Activated T-cell treated with anti-CD3 and anti-CD28 coated beads, Interleukin-2, amount 50 U/mL, for 4 hours (primary cell): ENCODE data around the gene SLC4A2. TPM values are rescaled to one million over a fixed set of nuclear protein-coding genes. Genes with fewer than 3 reads are reported as not detected.

Source experiments
- ATAC-seq, 2 donors: fragments of 200-7000 bp; cut with Tn5 transposase; one replicate each; pipeline ENCODE4 v1.10.0; 2021
- DNase-seq: peaks from one replicate; pipeline ENCODE4 v3.0.0-alpha.2; 2020
- H3K27me3 Mint-ChIP-seq: one replicate; pipeline ENCODE4 v1.8.0; 2021; ENCODE audit warnings: low read depth, mixed read lengths
- H3K36me3 Mint-ChIP-seq: one replicate; pipeline ENCODE4 v1.8.0; 2022; ENCODE audit warnings: mixed read lengths; ENCODE audit not compliant: insufficient read depth
- H3K4me1 Mint-ChIP-seq: one replicate; pipeline ENCODE4 v1.8.0; 2021; ENCODE audit warnings: low read depth, mixed read lengths
- H3K4me3 Mint-ChIP-seq: one replicate; pipeline ENCODE4 v1.8.0; 2021; ENCODE audit warnings: mild to moderate bottlenecking, moderate library complexity, mixed read lengths
- H3K9me3 Mint-ChIP-seq: one replicate; pipeline ENCODE4 v1.8.0; 2021; ENCODE audit warnings: mixed read lengths
- total RNA-seq, 3 donors: library from RNA; stranded (reverse); gene quantifications; one replicate each; pipeline ENCODE4 v1.2.1, GENCODE V29; 2021

Gene SLC4A2
- total RNA-seq, 3 donors from 2014 or later: 107 to 125 (median 111) TPM

- Mint-ChIP-seq H3K9me3 (no peaks in the 10 kb centered on the region), H3K4me3 (no peak overlapping the region), H3K27me3 (no peaks in the 10 kb centered on the region), H3K36me3 (no peaks in the 10 kb centered on the region), H3K4me1 (no peaks in the 10 kb centered on the region)
- ATAC-seq (no peak), DNase-seq (no peak)
Measured at GRCh38 chr7:151104411-151105235, 45.2 kb downstream of the SLC4A2 start.

GRCh38 chr7:151107882-151108281 lies 48.5 kb downstream of the SLC4A2 start:
- no peak for DNase-seq
- Mint-ChIP-seq H3K4me3 (no peak overlapping the region), H3K36me3 (no peaks in the 10 kb centered on the region), H3K27me3 (peaks cover 2% of the 10 kb centered on the region), H3K4me1 (no peaks in the 10 kb centered on the region), H3K9me3 (no peaks in the 10 kb centered on the region)
- ATAC-seq: no peak

GRCh38 chr7:151109094-151110048 lies 50.0 kb downstream of the SLC4A2 start:
- ATAC-seq: no peak
- no peak for DNase-seq
- Mint-ChIP-seq H3K27me3 (peaks cover 9% of the 10 kb centered on the region), H3K36me3 (no peaks in the 10 kb centered on the region), H3K4me1 (no peaks in the 10 kb centered on the region), H3K9me3 (no peaks in the 10 kb centered on the region), H3K4me3 (no peak overlapping the region)

GRCh38 chr7:151110236-151110940 lies 51.0 kb downstream of the SLC4A2 start:
- ATAC-seq: no peak

GRCh38 chr7:151110941-151111645 lies 51.7 kb downstream of the SLC4A2 start:
- H3K4me1 Mint-ChIP-seq: peaks cover 4% of the 10 kb centered on the region
- no peaks in the 10 kb centered on the region for H3K9me3 Mint-ChIP-seq
- H3K36me3 Mint-ChIP-seq: no peaks in the 10 kb centered on the region
- peak; percentile 75 for ATAC-seq
- no peak overlapping the region for H3K4me3 Mint-ChIP-seq
- H3K27me3 Mint-ChIP-seq: peaks cover 12% of the 10 kb centered on the region
- DNase-seq: peak; percentile 72

More at GRCh38 chr7:151110236-151110940, 51.0 kb downstream of the SLC4A2 start:
- Mint-ChIP-seq H3K36me3 (no peaks in the 10 kb centered on the region), H3K27me3 (peaks cover 9% of the 10 kb centered on the region), H3K4me1 (no peaks in the 10 kb centered on the region), H3K4me3 (no peak overlapping the region), H3K9me3 (no peaks in the 10 kb centered on the region)
- no peak for DNase-seq

GRCh38 chr7:151113344-151114150 lies 54.2 kb downstream of the SLC4A2 start:
- H3K27me3 Mint-ChIP-seq: peaks cover 12% of the 10 kb centered on the region
- H3K4me3 Mint-ChIP-seq: peak overlapping the region; percentile 29
- H3K36me3 Mint-ChIP-seq: peaks cover under 1% of the 10 kb centered on the region
- peaks cover 12% of the 10 kb centered on the region for H3K4me1 Mint-ChIP-seq
- ATAC-seq: no peak
- no peaks in the 10 kb centered on the region for H3K9me3 Mint-ChIP-seq
- DNase-seq: no peak

- H3K36me3 Mint-ChIP-seq: peaks cover 6% of the 10 kb centered on the region
- peak; percentile 32 to 33 for ATAC-seq
- H3K4me3 Mint-ChIP-seq: peak overlapping the region; percentile 29
Measured at GRCh38 chr7:151114151-151115090, 55.0 kb downstream of the SLC4A2 start.

GRCh38 chr7:151115121-151115835 lies 55.9 kb downstream of the SLC4A2 start:
- H3K9me3 Mint-ChIP-seq: no peaks in the 10 kb centered on the region
- peak; percentile 23 for DNase-seq
- ATAC-seq: peak; percentile 67 to 73
- H3K4me1 Mint-ChIP-seq: peaks cover 15% of the 10 kb centered on the region
- peak overlapping the region; percentile 69 for H3K4me3 Mint-ChIP-seq
- H3K36me3 Mint-ChIP-seq: peaks cover 7% of the 10 kb centered on the region
- peaks cover 12% of the 10 kb centered on the region for H3K27me3 Mint-ChIP-seq

More at GRCh38 chr7:151114151-151115090, 55.0 kb downstream of the SLC4A2 start:
- H3K27me3 Mint-ChIP-seq: peaks cover 12% of the 10 kb centered on the region
- H3K9me3 Mint-ChIP-seq: no peaks in the 10 kb centered on the region
- no peak for DNase-seq
- H3K4me1 Mint-ChIP-seq: peaks cover 15% of the 10 kb centered on the region

GRCh38 chr7:151115836-151116418 lies 56.5 kb downstream of the SLC4A2 start:
- DNase-seq: no peak
- no peaks in the 10 kb centered on the region for H3K9me3 Mint-ChIP-seq
- peaks cover 12% of the 10 kb centered on the region for H3K27me3 Mint-ChIP-seq
- no peak for ATAC-seq
- H3K4me1 Mint-ChIP-seq: peaks cover 15% of the 10 kb centered on the region
- H3K4me3 Mint-ChIP-seq: peak overlapping the region; percentile 69
- peaks cover 13% of the 10 kb centered on the region for H3K36me3 Mint-ChIP-seq

GRCh38 chr7:151116603-151117440 lies 57.4 kb downstream of the SLC4A2 start:
- ATAC-seq: no peak
- Mint-ChIP-seq H3K4me1 (peaks cover 16% of the 10 kb centered on the region), H3K27me3 (peaks cover 12% of the 10 kb centered on the region), H3K36me3 (peaks cover 15% of the 10 kb centered on the region), H3K9me3 (no peaks in the 10 kb centered on the region), H3K4me3 (peak overlapping the region; percentile 43)
- no peak for DNase-seq

- Mint-ChIP-seq H3K27me3 (peaks cover 12% of the 10 kb centered on the region), H3K9me3 (no peaks in the 10 kb centered on the region)
- peak in 1 of 2 donors; percentile 23 for ATAC-seq
Measured at GRCh38 chr7:151117565-151117964, 58.2 kb downstream of the SLC4A2 start.

More at GRCh38 chr7:151117565-151117964, 58.2 kb downstream of the SLC4A2 start:
- Mint-ChIP-seq H3K36me3 (peaks cover 15% of the 10 kb centered on the region), H3K4me1 (peaks cover 16% of the 10 kb centered on the region), H3K4me3 (peak overlapping the region; percentile 35)
- DNase-seq: peak; percentile 35
